GM19239 (cell line): ENCODE data around the gene KIAA0513.

Experiments
- DNase-seq: peaks from one replicate; pipeline ENCODE4 v3.0.0; 2011; ENCODE audit warnings: low spot score; ENCODE audit not compliant: insufficient read length
- FAIRE-seq: peaks from 2 replicates; lab custom pipeline; 2011; peaks lifted over from hg19 to GRCh38; lab: Jason Lieb, UNC

Gene KIAA0513

DNA sequence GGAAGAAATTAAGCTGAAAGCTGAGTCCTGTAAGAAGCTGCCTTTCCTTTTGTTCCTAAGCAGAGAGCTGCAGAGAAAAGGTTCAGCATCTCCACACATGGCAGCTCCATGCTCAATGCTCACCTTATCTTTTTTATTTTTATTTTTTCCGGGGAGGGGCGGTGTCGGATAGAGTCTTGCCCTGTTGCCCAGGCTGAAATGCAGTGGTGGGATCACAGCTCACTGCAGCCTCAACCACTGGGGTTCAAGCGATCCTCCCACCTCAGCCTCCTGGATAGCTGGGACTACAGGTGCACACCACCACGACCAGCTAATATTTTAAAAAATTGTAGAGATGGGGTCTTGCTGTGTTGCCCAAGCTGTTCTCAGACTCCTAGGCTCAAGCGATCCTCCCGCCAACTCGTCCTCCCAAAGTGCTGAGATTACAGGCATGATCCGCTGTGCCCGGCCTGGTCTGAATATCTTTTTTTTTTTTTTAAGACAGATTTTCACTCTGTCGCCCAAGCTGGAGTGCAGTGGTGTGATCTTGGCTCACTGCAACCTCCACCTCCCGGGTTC lies 112.9 kb downstream of the KIAA0513 start:
- FAIRE-seq (no peak), DNase-seq (no peak)

DNA sequence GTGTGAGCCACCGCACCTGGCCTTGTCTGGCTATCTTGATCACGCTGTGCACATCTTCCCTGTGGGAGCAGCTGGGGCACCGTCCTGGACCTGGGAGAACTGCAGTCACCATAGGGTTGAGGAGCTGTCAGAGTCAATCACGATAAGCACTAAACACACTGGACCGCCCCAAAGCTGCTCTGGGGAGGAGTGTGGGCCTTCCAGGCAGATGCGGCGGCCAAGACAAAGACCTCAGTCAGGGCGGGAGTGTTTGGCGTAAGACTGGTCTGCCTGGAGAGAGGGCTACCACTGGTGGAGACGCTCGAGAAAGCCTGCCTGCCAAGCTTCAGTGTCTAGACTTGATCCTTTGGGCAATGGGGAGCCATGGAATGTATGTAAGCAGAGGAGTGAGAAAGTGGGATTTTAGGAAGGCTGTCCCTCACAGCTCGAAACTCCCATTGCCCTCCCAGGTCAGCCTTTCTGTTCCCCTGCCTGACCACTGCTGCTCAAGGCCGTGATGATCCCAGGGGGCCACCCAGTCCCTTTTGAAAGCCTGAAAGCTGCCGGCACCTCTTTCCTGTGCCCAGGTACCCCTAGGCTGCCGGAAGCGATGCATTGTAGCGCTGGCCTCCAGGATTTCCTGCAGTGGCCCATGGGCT lies 114.0 kb downstream of the KIAA0513 start:
- DNase-seq (no peak), FAIRE-seq (no peak)

DNA sequence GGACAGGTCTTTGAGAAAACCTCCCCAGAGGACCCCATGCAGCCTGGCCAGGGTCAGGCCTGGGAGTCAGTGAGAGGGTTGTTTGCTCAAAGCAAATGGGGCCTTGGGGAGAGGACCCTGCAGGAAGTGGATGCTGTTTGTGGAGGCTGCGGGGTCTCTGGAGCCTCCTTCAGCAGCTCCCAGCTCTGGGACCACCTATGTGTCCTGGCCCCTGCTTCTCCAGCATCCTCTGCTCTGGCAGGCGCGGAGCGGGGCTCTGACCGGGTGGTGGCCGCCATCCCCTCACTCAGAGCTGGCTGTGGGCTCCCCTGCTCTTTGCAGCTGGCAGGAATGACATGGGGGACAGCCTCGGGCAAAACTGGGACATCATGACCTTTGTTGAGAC lies 114.5 kb downstream of the KIAA0513 start:
- DNase-seq (no peak), FAIRE-seq (no peak)

DNA sequence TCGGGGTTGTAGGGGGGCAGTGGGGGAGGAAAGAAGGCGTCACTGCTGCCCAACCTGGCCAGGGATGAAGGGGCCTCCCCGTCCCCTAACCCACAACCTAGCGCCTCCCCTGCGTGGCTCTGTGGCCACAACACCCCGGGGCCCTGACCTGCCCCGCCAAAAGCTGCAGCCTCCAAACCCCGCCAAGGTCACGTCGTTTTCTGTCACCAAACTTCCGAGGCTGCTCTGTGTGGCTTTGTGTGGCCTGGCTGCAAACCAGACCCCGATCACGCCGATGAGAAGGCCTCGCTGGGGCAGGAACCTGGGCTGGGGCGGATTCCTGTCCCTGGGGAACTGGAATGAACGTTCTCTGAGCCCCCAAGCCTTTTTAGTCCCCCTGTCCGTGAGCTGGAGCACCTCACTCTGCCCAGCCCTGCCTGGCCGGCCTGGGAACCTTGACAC lies 115.2 kb downstream of the KIAA0513 start:
- DNase-seq (no peak), FAIRE-seq (no peak)
